Glutamatergic neuron (in vitro differentiated cells): Measurements from ENCODE around the gene APIP. TPM values are rescaled to one million over a fixed set of nuclear protein-coding genes. Genes with fewer than 3 reads are reported as not detected.

Experiments used
- DNase-seq: peaks from one replicate; pipeline ENCODE4 v3.0.0; 2022
- H3K27ac Mint-ChIP-seq: one replicate; pipeline ENCODE4 v1.8.0; 2020; ENCODE audit warnings: mild to moderate bottlenecking, mixed read lengths, inconsistent platforms; ENCODE audit not compliant: unreplicated experiment
- H3K27me3 Mint-ChIP-seq: one replicate; pipeline ENCODE4 v1.8.0; 2020; ENCODE audit warnings: mild to moderate bottlenecking, moderate library complexity, mixed read lengths, inconsistent platforms; ENCODE audit not compliant: unreplicated experiment
- H3K36me3 Mint-ChIP-seq: one replicate; pipeline ENCODE4 v1.8.0; 2020; ENCODE audit warnings: mild to moderate bottlenecking, mixed read lengths, inconsistent platforms; ENCODE audit not compliant: unreplicated experiment
- H3K4me1 Mint-ChIP-seq: one replicate; pipeline ENCODE4 v1.8.0; 2020; ENCODE audit warnings: mild to moderate bottlenecking, low read depth, mixed read lengths, inconsistent platforms; ENCODE audit not compliant: unreplicated experiment
- H3K4me3 Mint-ChIP-seq: one replicate; pipeline ENCODE4 v1.8.0; 2020; ENCODE audit warnings: mild to moderate bottlenecking, mixed read lengths, inconsistent platforms; ENCODE audit not compliant: unreplicated experiment
- H3K9me3 Mint-ChIP-seq: one replicate; pipeline ENCODE4 v1.8.0; 2020; ENCODE audit warnings: mild to moderate bottlenecking, moderate library complexity, mixed read lengths, inconsistent platforms; ENCODE audit not compliant: unreplicated experiment
- CTCF ChIP-seq: fragments of 200-600 bp; sonication (generic); IDR thresholded peaks from one replicate; pipeline ENCODE4 v1.5.0; 2021; ENCODE audit not compliant: partially characterized antibody, unreplicated experiment
- total RNA-seq: library from RNA; stranded (reverse); fragmentation: NEBNext Ultra II Directional; extraction: Animal tissue kit (Norgen Biotek cat#: 25700); gene quantifications from one replicate; pipeline ENCODE4 v1.2.1, GENCODE V29; 2021; ENCODE audit not compliant: unreplicated experiment

APIP gene
- total RNA-seq, 1 donor from 2014 or later: 20.9 TPM

DNA sequence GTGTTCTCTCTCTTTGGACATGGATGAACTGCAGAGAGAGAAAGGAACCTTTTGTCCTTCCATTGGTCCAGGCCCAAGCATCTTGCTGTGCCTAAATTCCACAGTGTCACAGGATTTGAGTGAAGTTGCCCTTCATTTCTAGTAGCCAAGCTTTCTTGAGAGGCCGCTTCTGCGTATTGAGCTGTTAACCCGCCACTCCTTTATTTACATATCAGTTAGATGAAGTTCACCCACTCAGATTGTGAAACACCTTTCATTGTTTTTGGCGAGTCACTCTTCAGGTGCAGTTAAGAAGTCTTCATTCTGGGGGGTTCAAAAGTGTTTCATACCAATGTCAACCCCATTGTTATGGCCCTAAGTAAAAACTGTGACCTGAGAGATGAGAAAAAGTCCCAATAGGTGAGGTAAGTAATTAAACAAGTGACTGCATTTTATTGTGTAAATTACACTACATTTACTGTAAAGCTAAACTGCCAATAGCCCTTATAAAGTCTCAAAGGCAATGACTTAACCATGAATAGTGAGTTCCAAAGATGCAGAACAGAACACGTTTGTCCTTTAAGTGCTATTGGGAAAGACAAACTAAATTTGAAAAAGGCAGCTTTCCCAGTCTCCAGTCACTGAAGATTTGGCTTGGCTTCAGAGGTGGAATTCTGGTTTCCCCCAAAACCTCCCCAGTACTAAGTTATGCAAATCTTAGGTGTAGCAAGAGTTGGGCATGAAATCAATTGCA, 61.0 kb downstream of the APIP start:
- no peak for DNase-seq
- peaks cover 7% of the 10 kb centered on the region for H3K36me3 Mint-ChIP-seq

DNA sequence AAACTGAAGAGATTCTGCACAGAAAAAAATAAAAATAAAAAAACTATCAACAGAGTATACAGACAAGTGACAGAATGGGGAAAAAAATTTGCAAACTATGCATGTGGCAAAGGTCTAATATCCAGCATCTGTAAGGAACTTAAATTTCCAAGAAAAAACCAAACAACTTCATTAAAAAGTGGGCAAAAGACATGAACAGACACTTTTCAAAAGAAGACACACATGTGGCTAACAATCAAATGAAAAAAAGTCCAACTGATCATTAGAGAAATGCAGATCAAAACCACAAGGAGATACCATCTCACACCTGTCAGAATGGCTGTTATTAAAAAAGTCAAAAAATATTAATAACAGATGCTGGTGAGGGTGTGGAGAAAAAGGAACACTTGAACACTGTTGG, 64.3 kb downstream of the APIP start:
- H3K4me1 Mint-ChIP-seq: no peaks in the 10 kb centered on the region
- H3K27ac Mint-ChIP-seq: no peak overlapping the region
- no peak for TF ChIP-seq CTCF
- no peaks in the 10 kb centered on the region for H3K27me3 Mint-ChIP-seq
- no peaks in the 10 kb centered on the region for H3K9me3 Mint-ChIP-seq
- H3K36me3 Mint-ChIP-seq: peaks cover 7% of the 10 kb centered on the region
- DNase-seq: no peak
- no peak overlapping the region for H3K4me3 Mint-ChIP-seq

More for the DNA sequence above, 61.0 kb downstream of the APIP start:
- Mint-ChIP-seq H3K9me3 (no peaks in the 10 kb centered on the region), H3K4me1 (no peaks in the 10 kb centered on the region), H3K27me3 (no peaks in the 10 kb centered on the region), H3K4me3 (no peak overlapping the region), H3K27ac (no peak overlapping the region)
- no peak for TF ChIP-seq CTCF

GRCh38 chr11:34850334-34850733, 65.8 kb downstream of the APIP start:
- no peak for DNase-seq
- peaks cover 7% of the 10 kb centered on the region for H3K36me3 Mint-ChIP-seq
- H3K4me3 Mint-ChIP-seq: no peak overlapping the region
- no peaks in the 10 kb centered on the region for H3K9me3 Mint-ChIP-seq
- no peak for TF ChIP-seq CTCF
- no peaks in the 10 kb centered on the region for H3K27me3 Mint-ChIP-seq
- H3K27ac Mint-ChIP-seq: no peak overlapping the region
- no peaks in the 10 kb centered on the region for H3K4me1 Mint-ChIP-seq

GRCh38 chr11:34846467-34846866, 69.7 kb downstream of the APIP start:
- Mint-ChIP-seq H3K4me3 (no peak overlapping the region), H3K36me3 (peaks cover 1% of the 10 kb centered on the region), H3K27me3 (no peaks in the 10 kb centered on the region), H3K4me1 (no peaks in the 10 kb centered on the region), H3K9me3 (no peaks in the 10 kb centered on the region), H3K27ac (no peak overlapping the region)
- no peak for DNase-seq
- TF ChIP-seq CTCF: no peak

DNA sequence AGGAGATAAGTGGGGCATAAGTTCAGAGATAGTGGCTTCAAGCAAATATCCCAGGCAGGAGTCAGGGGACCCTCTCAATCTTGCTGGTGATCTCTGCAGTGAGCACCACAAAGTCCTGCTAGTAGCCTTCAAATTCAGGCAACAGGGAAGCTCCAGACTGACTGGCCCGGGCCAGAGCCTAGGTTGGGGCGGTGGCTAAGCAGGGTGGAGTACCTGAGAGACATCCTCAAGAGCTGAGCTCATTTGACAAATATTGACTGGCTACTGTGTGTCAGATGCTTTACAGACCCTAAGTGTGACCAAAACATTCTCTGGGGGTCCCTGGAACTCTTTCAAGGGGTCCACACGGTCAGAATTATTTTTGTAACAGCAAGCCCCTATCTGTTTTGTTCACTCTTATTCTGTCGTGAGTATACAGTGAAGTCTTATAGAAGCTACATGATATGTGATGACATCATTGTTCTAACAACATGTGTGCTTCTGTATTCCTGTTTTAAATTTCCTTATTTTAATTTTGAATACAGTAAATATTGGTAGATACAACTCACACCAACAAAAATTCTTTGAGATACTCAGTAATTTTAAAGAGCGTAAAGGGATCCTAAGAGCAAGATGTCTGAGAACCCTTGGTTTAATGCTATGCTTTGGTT, 71.6 kb downstream of the APIP start:
- Mint-ChIP-seq H3K36me3 (no peaks in the 10 kb centered on the region), H3K4me3 (no peak overlapping the region), H3K27ac (no peak overlapping the region), H3K4me1 (no peaks in the 10 kb centered on the region), H3K9me3 (peaks cover 2% of the 10 kb centered on the region), H3K27me3 (no peaks in the 10 kb centered on the region)
- DNase-seq: no peak
- no peak for TF ChIP-seq CTCF
